ENCODE results near the gene ETHE1. TPM values are rescaled to one million over a fixed set of nuclear protein-coding genes. Genes with fewer than 3 reads are reported as not detected.

The ETHE1 gene
- total and polyA plus RNA-seq, 4 donors, result 30.4 to 45.1 (median 34.5) TPM

- H3K4me3 ChIP-seq (ENCODE audit: low read depth in 1 of 3, low read length in 3 of 3), result peak overlapping the region; percentile 27 to 64 (median 62)
- H3K36me3 ChIP-seq (ENCODE audit: control insufficient read depth in 4 of 4, insufficient read depth in 3 of 4, low read depth in 1 of 4, low read length in 3 of 4), result no peaks in the 10 kb centered on the region
- H3K27ac ChIP-seq (ENCODE audit: low read depth in 1 of 2, low read length in 2 of 2), result peak overlapping the region; percentile 17 to 80
- H3K4me1 ChIP-seq (ENCODE audit: control insufficient read depth in 4 of 4, insufficient read depth in 4 of 4, low read length in 3 of 4), result peaks cover 0 to 12% (median 7%) of the 10 kb centered on the region in 4 donors
- TF ChIP-seq REST (IDR thresholded peaks at IDR 0.05) (no peak), FOXA1 (IDR thresholded peaks at IDR 0.05) (no peak), MAX (IDR thresholded peaks at IDR 0.05) (no peak), YY1 (IDR thresholded peaks at IDR 0.05) (no peak), SP1 (IDR thresholded peaks at IDR 0.05) (no peak), RAD21 (IDR thresholded peaks at IDR 0.05) (no peak), RXRA (IDR thresholded peaks at IDR 0.05) (no peak)
- WGBS, result 20% methylated on average over 33 of the region's 33 CpGs
- no peaks in the 10 kb centered on the region for H3K27me3 ChIP-seq (ENCODE audit: control insufficient read depth in 4 of 4, insufficient read depth in 4 of 4, low read length in 3 of 4)
- H3K9me3 ChIP-seq (ENCODE audit: control insufficient read depth in 4 of 4, low read length in 3 of 4), result no peaks in the 10 kb centered on the region
- no peak for DNase-seq (ENCODE audit: low spot score)
- H3K9ac ChIP-seq (ENCODE audit: low read depth in 1 of 2, low read length in 2 of 2), result no peak overlapping the region
These were observed 64.1 kb downstream of the ETHE1 start for GRCh38 chr19:43462785-43463380.

- peaks cover 0 to 12% (median 7%) of the 10 kb centered on the region in 4 donors for H3K4me1 ChIP-seq (ENCODE audit: control insufficient read depth in 4 of 4, insufficient read depth in 4 of 4, low read length in 3 of 4)
- H3K4me3 ChIP-seq (ENCODE audit: low read depth in 1 of 3, low read length in 3 of 3), result no peak overlapping the region
- TF ChIP-seq YY1 (IDR thresholded peaks at IDR 0.05) (no peak), HNF4G (IDR thresholded peaks at IDR 0.05) (no peak), RXRA (IDR thresholded peaks at IDR 0.05) (no peak), JUND (IDR thresholded peaks at IDR 0.05) (no peak), ZBTB33 (IDR thresholded peaks at IDR 0.05) (no peak), SP1 (IDR thresholded peaks at IDR 0.05) (no peak), EGR1 (IDR thresholded peaks at IDR 0.05; ENCODE audit: low read depth in 2 of 2) (no peak), FOXA1 (IDR thresholded peaks at IDR 0.05) (no peak), REST (IDR thresholded peaks at IDR 0.05) (no peak), RAD21 (IDR thresholded peaks at IDR 0.05) (no peak), GABPA (IDR thresholded peaks at IDR 0.05 in 1 of 2, conservative IDR thresholded peaks at IDR 0.05 in 1 of 2) (no peak), CTCF (IDR thresholded peaks at IDR 0.05; ENCODE audit: low read depth, low read length, missing input control) (no peak), FOXA2 (IDR thresholded peaks at IDR 0.05) (no peak), NR2F2 (IDR thresholded peaks at IDR 0.05) (no peak), MAX (IDR thresholded peaks at IDR 0.05) (no peak), ATF3 (IDR thresholded peaks at IDR 0.05) (no peak)
These were observed 64.6 kb downstream of the ETHE1 start for GRCh38 chr19:43462383-43462782.

More at GRCh38 chr19:43462383-43462782, 64.6 kb downstream of the ETHE1 start:
- no peaks in the 10 kb centered on the region for H3K27me3 ChIP-seq (ENCODE audit: control insufficient read depth in 4 of 4, insufficient read depth in 4 of 4, low read length in 3 of 4)
- WGBS, result 95% methylated on average over 7 of the region's 7 CpGs
- no peak overlapping the region for H3K9ac ChIP-seq (ENCODE audit: low read depth in 1 of 2, low read length in 2 of 2)
- H3K27ac ChIP-seq (ENCODE audit: low read depth in 1 of 2, low read length in 2 of 2), result no peak overlapping the region
- no peaks in the 10 kb centered on the region for H3K9me3 ChIP-seq (ENCODE audit: control insufficient read depth in 4 of 4, low read length in 3 of 4)
- no peak for DNase-seq (ENCODE audit: low spot score)
- H3K36me3 ChIP-seq (ENCODE audit: control insufficient read depth in 4 of 4, insufficient read depth in 3 of 4, low read depth in 1 of 4, low read length in 3 of 4), result no peaks in the 10 kb centered on the region

Data from liver (tissue), 9 donors.